SK-N-DZ (cell line): ENCODE measurements around the gene TCHP.
A peak's percentile ranks its signal among the peaks of the same experiment; 100 is the strongest.
"Not testable (repeated sequence)": the region's sequence is repeated elsewhere in the genome, so short reads cannot be mapped to it uniquely, and the experiment has no call there.

Experiments
- DNase-seq: peaks from one replicate; pipeline ENCODE4 v3.0.0-alpha.2; 2015; ENCODE audit warnings: low spot score

The TCHP gene

DNA sequence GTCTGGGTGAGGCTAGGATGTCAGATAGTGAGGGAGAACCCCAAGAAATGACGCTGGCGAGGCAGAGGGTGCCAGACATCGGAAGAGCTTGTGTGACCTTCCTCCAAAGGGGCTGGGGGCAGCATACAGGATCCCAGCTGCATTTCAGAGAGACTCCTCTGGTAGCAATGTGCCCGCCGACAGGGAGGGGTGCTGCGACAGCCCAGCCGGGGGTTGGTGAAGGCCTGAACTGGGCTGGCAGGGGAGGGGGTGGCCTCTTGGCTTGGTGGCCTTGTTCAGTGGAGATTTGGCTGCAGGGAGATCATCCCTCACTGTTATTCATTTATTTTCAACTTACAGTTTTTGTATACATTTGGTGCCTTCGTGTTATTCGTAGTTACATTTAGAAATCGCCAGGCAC is 5.2 kb downstream of the TCHP start:
- no peak for DNase-seq

DNA sequence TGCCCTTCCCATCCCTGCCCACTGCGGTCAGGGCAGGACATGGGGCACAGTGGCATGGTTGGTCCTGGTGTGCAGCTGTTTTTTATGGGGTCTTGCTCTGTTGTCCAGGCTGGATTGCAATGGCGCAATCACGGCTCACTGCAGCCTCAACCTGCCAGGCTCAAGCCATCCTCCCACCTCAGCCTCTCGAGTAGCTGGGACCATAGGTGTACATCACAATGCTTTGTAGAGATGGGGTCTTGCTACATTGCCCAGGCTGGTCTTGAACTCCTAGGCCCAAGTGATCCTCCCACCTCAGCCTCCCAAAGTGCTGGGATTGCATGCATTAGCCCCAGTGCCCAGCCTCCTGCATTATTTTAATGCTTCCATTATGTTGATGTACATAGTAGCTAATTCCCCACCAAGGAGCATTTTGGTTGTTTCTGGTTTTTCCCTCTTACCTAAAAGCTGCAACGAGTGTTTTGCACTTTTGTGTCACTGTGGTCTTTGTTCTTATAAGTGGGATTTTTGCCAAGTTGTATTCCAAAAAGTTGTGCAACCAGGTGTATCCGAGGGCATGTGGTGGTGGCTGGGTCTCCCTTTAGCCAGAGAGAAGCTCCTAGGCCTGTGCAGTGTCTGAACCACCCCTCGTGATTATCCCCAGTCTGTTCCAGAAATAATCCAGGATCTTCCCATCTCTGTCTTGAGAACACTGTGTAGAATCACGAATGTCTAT is 10.3 kb downstream of the TCHP start:
- DNase-seq, result no peak

DNA sequence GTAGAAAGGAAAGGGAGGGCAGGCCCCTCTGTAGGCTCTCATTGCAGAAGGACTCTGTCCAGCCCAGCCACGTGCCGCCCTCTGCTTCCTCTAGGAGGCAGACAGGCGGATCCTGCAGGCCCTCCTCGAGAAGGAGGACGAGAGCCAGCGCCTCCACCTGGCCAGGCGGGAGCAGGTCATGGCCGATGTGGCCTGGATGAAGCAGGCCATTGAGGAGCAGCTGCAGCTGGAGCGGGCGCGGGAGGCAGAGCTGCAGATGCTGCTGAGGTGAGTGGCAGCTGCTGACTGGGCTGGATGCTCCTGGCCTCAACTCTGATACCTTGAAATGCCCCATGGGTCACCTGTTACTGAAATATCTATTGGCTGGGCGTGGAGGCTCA is 10.9 kb downstream of the TCHP start:
- DNase-seq, result peak; percentile 19

DNA sequence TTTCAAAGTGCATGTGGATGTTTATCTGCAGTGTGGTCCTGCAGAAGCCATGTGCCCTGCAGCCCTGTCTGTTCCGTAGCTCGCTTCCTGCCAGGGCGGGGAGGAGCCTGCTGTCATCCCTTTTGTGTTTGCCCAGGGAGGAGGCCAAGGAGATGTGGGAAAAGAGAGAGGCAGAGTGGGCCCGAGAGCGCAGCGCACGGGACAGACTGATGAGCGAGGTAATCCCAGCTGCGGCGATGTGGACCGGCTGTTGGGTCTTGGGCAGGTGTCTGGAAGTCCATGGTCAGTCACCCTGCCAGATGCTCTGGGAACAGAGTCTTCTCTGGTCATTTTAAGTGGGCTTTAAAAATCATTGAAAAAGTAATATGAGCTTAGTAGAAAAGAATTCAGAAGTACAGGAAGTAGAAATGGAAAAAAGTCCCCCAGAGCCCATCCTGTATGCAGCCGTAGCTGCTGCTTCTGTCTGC is 12.8 kb downstream of the TCHP start:
- DNase-seq, result no peak

DNA sequence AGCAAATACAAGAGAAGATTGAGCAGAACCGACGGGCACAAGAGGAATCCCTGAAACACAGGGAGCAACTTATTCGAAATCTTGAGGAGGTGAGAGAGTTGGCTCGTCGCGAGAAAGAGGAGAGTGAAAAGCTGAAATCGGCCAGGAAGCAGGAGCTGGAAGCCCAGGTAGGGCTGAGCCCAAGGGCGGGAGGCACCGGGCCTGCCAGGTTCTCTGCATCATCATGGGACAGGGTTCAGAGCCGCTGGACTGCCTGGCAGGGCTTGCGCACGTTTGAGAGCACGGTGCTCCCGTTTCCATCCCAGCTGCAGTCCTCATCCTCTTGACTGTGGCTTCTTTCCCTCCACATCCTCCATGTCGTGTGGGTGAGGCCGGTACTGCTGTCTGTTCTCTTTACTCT is 14.4 kb downstream of the TCHP start:
- DNase-seq, result no peak

DNA sequence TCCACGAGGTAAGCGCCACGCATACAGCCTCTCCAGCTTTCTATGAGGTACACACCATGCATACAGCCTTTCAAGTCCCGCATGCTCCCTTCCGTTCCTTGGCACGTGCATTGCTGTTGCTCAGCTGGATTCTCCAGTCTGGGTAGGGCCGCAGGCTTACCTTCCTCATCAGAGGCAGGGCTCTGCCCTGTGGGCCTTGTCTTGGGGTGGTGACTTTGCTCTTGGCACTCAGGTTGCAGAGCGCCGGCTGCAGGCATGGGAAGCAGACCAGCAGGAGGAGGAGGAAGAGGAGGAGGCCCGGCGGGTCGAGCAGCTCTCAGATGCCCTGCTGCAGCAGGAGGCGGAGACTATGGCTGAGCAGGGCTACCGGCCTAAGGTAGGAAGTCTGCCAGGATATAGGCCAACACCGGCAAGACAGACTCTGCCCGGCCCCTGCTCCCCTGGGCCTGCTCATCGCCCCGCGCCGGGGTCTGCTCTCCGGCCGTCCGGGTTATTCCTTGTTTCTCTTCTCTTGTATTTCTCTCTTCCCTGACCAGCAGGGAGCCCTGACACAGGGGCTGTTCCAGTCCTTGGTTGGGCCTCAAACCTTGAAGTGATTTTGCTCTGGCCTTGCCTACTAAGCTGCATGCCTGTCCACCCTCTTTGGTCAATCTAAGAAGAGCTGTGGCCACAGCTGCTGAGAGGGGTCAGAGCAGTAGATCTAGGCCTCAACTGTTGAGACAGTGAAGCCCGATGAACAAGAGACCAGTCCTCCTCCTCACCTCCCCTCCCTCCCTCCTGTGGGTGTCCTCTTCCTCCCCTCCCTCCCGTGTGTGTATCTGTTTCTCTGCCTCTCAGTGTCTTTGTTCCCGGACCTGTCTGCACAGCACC is 15.3 kb downstream of the TCHP start:
- no peak for DNase-seq

DNA sequence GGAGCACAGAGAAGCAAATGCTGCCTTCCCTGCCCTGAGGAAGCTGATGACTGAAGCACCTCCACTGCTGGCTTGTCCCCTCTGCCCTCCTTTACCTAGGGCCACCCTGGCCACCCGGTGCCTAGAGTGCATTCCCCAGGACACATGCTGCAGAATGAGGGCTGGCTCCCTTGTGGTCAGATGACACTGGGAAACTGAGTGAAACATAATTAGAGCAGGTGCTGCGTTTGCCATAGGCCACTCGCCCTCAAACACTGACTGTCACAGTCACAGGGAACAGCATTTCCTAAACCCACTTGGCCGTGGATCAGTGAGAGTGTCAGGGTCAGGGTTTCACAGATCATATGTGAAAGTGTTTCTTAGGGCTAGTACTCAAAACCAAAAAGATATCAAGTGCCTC is 16.0 kb downstream of the TCHP start:
- no peak for DNase-seq

DNA sequence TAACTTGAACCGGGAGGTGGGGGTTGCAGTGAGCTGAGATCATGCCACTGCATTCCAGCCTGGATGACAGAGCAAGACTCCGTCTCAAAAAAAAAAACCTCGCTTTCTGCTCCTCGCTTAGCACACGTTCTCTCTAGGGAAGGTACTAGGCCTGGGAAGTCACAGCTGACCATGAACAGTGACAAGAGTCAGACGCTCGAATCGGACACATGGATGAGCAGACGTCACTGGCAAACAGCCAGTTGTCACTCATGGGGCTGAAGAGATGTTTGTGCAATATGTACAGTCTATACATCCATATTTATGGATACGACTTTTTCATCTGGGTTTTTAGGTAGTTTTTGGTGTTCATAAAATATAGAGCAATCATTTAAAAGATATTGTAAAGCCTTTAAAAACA is 19.4 kb downstream of the TCHP start:
- no peak for DNase-seq

DNA sequence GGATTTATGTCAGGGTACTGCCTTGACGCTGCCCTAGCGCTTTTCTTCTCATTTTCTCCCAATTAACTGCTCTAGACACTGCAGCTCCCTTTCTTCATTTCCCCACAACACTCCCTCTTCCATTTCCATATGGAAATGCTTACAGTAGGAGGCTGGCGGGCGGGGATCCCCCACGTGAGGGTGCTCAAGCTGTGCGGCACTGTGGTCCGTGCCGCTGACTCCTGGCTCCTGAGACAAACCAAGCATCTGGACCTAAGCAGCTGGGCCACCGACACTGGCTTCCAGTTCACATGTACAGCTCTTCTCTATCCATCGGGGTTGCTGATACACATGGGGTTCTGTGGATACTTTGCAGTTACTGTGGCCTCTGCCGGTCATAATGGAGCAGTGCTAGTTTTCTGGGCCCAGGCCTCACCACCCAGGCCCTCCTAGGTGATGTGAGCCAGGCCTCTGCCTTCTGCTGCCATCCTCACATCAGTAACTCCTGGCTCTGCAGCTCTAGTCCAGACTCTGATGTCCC is 20.2 kb downstream of the TCHP start:
- no peak for DNase-seq

DNA sequence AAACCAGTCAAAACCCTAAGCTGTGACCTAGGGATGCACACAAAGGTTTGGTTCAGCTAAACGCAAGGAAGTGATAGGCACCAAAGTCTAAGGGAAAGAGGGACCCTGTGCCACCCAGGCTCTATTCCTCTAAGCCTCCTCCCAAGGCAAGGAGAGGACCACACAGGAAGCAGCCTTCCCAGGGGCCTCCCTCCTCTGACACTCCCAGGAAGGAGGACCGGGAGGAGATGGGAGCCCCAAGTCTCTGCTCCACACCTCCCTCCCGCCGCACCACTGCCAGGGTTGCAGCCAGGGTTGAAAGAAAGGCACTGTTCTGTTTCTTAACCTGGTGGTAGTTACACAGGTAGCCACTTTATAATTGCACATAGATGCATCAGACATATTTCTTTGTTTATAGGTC is 21.9 kb downstream of the TCHP start:
- DNase-seq, result no peak

DNA sequence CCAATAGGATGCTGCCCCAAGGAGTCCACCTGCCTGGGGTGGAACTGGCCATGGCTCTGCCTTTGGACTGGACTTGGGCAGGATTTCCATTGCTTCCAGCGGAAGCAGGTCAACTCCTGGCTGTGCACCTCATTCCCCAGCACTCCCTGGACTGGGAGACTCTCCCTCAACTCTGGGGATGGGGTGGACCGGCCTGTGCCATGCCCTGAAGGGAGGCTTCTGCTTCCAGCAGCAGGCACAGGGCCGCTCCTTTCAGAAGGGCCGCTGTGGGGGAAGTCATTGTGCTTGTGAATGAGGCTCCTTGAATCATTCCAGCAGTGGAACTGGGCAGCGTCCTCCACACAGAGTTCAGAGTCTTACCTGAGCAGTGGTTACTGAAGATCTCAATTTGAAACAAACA is 23.0 kb downstream of the TCHP start:
- no peak for DNase-seq

DNA sequence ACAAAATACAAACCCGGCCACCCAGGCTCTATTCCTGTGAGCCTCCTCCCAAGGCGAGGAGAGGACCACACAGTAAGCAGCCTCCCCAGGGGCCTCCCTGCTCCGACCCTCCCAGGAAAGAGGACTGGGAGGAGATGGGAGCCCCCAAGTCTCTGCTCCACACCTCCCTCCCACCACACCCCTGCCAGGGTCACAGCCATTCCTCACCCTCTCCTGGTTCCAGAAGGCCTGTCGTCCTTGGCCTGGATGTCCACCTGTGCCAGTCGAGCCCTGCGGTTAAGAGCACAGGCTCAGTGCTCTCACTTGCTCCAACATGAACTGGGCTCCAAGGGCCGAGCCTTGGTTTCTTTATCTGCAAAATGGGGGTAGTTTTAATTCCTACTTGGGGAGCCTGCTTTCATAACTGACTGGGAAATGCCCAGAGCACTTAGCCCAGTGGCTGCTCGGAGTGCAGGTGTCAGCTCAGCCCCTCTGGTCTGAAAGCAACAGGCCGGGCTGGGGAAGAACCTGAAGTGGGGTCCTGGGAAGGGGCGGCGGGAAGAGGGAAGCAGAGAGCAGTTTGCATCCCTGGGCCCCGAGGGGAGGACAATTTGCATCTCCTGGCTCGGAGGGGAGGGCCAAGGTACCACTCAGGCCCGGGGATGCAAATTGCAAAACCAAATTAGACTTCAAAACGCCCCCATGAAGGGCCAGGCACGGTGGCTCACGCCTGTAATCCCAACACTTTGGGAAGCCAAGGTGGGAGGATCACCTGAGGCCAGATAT is 23.6 kb downstream of the TCHP start:
- DNase-seq, result no peak

DNA sequence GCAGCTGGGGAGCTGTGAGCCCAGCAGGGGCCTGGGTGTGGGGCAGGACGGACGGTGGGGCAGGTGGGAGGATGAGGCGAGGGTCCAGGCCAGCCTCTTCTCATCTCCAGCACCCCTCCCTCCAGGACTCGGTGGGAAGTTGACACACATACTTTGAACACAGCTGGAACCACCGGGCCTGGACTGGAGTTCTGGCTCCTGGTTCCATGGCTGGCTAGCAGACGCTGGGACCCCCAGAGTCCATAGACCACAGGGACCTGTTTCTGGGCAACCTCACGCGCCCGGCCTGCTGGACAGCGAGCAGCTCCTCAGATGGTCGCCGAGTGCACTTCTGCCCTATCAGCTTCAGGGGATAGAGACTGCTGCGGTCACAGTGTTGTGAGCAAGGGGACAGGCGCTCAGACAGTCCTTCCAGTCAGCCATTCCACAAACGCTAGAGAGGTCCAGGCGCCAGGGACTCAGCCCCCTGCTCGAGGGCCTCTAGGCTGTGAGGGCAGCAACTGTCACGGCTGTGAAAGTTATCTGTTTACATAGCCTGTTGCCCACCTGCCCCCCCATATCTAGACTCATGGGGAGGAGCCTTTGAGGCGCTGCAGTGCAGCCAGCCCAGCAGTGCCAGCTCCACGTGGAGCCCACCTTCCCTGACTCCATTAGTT is 25.2 kb downstream of the TCHP start:
- no peak for DNase-seq

DNA sequence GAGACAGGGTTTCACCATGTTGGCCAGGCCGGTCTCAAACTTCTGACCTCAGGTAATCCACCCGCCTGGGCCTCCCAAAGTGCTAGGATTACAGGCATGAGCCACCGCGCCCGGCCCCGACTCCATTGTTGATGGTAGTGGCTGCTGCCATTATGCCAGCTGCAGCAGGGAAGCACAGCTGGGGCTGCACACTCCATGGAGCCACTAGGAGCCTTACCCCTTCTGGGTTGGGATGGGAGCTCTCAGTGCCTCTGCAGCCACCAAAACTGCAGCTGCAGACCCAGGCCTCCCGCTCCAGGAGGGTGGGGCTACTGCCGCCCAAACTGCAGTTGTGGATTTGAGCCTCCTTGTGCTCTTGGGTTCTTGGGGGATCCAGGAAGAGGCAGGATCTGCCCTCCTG is 25.9 kb downstream of the TCHP start:
- no peak for DNase-seq

DNA sequence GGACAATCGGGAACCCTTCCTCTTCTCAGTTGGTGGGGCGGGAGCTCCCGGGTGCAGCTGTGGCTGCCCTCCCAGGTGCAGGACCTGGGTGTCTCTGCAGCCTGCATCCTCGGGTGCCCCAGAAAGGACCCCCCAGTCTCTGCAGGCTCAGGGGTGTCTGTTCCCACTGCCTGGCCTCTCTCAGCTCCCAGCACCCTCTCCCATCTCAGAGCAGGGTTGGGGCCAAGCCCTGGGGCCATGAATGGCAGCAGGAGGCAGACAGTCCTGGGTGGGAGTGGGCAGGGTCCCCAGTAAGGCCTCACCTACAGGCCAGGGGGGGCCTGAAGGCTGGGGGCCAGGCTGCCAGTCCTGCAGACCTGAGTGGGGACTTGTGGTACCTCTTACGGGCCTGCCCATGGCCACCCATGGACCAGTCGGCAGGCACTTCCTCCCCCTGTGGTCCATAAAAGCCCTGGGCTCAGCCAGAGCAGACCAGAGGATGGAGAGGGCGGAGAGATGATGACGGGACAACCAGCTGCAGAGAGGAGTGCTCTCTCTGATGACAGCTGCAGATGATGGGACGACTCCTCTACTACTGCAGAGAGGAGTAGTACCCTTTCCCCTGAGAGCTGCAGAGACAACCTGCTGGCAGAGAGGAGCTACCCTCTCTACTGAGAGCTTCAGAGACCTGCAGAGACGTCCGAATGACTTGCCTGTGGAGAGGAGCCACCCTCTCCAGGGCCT is 26.6 kb downstream of the TCHP start:
- no peak for DNase-seq

DNA sequence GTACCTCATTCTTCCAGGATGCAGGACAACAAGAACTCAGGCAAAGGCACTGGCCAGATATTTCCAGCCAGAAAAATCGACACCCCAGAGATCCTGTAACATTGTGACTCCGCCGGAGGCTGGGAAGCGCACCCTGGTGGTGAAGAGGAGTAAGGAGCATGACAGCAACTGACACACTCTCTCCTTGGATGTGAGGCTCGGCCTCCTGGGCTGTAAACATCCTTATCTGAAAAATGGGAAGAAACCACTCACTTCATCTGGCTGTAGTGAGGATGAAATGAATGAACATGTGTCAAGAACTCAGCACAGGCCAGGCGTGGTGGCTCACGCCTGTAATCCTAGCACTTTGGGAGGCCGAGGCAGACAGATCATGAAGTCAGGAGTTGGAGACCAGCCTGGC is 27.5 kb downstream of the TCHP start:
- DNase-seq, result peak; percentile 47

DNA sequence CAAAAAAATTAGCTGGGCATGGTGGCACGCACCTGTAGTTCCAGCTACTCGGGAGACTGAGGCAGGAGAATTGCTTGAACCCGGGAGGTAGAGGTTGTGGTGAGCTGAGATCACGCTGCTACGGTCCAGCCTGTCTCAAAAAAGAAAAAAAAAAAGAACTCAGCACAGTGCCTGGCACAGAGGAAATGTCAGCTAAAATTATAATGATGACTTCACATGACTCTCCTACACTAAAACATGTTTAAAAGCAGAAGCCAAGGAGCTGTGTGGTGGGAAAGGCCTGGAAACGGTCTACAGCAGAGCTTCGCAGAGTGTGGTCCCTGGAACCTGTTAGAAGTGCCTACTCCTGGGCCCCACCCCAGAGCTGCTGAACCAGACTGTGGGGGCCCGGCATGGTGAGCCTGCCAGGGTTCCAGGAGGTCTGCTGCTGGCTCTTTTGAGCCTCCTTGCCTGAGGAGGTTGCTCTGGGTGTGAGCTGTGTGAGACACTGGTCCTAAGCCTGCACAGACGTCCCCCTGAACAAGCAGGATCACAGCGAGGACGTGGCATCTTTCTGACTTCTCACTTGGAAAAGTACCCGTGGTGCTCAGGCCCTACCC is 28.1 kb downstream of the TCHP start:
- no peak for DNase-seq

DNA sequence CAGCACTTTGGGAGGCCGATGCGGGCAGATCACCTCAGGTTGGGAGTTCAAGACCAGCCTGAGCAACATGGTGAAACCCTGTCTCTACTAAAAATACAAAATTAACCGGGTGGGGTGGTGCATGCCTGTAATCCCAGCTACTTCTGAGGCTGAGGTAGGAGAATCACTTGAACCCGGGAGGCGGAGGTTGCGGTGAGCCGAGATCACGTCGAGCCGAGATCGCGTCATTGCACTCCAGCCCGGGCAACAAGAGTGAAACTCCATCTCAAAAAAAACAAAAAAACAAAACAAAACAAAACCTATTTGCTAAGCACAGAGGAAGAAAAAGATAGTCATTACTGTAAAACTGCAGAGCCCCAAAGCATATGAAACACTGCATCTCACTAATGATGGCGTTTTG is 29.3 kb downstream of the TCHP start:
- DNase-seq, result not testable (repeated sequence)

DNA sequence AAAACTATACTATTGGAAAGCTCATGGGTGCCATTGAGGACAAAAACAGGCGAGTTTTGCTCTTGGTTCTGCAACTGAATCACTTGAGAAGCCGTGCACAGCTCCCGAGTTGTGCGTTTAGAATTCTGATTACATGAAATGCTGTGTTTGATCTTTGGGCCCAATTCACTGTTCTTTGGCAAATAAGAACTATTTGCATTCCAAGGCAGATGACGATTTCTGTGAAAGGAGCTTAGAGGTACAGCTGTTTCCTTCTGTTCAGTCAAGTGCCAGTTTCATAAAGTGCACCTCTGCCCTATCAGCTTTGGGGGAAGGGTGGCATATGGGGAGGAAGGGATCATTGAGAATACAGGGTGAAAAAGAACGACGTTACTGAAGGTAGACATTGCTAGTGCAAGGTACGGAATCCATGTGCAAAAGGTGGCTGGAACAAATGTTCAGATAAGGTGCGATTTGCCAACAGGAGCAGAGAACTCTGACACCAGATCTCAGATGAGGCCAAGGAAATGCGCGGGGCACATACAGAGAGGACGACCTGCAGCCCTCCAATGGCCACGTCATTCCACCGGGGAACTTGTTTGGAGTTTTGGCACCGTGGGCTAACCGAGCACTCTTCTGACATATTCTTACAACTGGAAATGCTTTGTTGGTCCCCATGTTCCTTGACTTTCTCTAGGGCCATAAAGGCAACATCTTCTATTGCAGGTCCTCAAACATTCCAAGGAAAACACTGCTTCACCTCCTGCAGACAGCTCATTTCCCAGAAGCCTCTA is 30.1 kb downstream of the TCHP start:
- DNase-seq, result no peak

DNA sequence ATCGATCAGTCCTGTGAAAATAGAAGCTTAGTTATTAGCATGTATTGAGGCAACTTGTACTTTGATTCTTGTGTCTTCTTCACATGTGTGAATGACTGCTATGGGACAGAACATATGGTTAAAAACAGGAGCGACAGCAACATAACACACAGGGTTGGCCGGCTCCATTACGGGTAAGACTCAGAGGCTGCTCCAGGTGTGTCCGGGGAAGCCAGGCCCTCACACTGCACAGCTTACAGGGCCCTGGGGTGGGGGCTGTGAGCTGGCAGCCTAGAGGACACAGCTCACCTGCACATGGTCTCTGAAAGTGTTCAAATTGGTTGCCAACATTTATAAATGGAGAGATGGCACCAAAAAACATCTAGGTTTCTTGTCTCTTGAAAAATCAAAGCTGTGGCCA is 31.1 kb downstream of the TCHP start:
- no peak for DNase-seq
